MM.1S (cell line): ENCODE measurements around the gene SDHC.

Source experiments
- EZH2 ChIP-seq: fragments of 300-600 bp; sonication (generic); optimal IDR thresholded peaks from 2 replicates; pipeline ENCODE3; 2017; ENCODE audit warnings: low read depth, mild to moderate bottlenecking, antibody characterized with exemption, low read length, mixed read lengths
- TF ChIP-seq, protein P1 (sequence below): fragments of 300-600 bp; sonication (generic); IDR thresholded peaks from 2 replicates; pipeline ENCODE4 v1.5.1; 2016; ENCODE audit warnings: antibody characterized with exemption, low read length, mixed read lengths

DNA sequence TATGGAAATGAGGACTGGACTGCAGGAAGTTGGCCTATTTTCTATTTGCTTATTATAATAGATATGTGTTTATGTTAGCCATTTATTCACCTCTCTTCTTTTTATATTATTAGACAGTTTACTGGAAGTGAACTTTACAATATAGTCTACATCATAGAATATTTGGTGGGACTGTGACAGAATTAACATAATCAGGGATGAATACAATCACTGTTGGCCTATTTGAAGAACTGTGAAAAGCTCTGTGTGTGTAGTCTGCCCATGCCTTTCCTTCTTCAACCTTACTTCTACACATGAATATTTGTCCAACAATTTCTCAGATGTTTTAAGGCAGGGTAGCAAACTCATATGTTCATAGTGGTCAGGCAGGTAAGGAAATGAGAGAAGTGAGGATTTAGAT is 16.8 kb upstream of the SDHC start:
- TF ChIP-seq, protein P1, sequence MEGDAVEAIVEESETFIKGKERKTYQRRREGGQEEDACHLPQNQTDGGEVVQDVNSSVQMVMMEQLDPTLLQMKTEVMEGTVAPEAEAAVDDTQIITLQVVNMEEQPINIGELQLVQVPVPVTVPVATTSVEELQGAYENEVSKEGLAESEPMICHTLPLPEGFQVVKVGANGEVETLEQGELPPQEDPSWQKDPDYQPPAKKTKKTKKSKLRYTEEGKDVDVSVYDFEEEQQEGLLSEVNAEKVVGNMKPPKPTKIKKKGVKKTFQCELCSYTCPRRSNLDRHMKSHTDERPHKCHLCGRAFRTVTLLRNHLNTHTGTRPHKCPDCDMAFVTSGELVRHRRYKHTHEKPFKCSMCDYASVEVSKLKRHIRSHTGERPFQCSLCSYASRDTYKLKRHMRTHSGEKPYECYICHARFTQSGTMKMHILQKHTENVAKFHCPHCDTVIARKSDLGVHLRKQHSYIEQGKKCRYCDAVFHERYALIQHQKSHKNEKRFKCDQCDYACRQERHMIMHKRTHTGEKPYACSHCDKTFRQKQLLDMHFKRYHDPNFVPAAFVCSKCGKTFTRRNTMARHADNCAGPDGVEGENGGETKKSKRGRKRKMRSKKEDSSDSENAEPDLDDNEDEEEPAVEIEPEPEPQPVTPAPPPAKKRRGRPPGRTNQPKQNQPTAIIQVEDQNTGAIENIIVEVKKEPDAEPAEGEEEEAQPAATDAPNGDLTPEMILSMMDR, result no peak
- no peak for TF ChIP-seq EZH2
